Measurements from ENCODE around the gene GET3. TPM values are rescaled to one million over a fixed set of nuclear protein-coding genes. Genes with fewer than 3 reads are reported as not detected.
A peak's percentile ranks its signal among the peaks of the same experiment; 100 is the strongest.

GET3 gene
- total and polyA plus RNA-seq, 2 of the 13 experiments (the other 11 are each of a cell fraction or from before 2014, with no cell fraction given): 57.7 to 59.4 TPM

GRCh38 chr19:12783849-12784393 lies 46.6 kb downstream of the GET3 start (continued):
- TF ChIP-seq ZNF878 (CRISPR knock-in tag; IDR thresholded peaks at IDR 0.05) (no peak), RFXANK (CRISPR knock-in tag; IDR thresholded peaks at IDR 0.05) (no peak), GLI4 (CRISPR knock-in tag; IDR thresholded peaks at IDR 0.05; ENCODE audit: borderline replicate concordance) (no peak), KIAA2018 (CRISPR knock-in tag; IDR thresholded peaks at IDR 0.05; ENCODE audit: borderline replicate concordance) (no peak), HMGXB4 (CRISPR knock-in tag; IDR thresholded peaks at IDR 0.05; ENCODE audit: borderline replicate concordance in 1 of 2, low read depth in 1 of 2) (no peak), ZFP91 (CRISPR knock-in tag; IDR thresholded peaks at IDR 0.05; ENCODE audit: borderline replicate concordance) (no peak), KAT8 (CRISPR knock-in tag; IDR thresholded peaks at IDR 0.05) (no peak), ZSCAN22 (CRISPR knock-in tag; IDR thresholded peaks at IDR 0.05) (no peak), GATA4 (IDR thresholded peaks at IDR 0.05; ENCODE audit: borderline replicate concordance, low read depth) (no peak), ZFAT (CRISPR knock-in tag; conservative IDR thresholded peaks at IDR 0.05) (no peak), PHF20 (CRISPR knock-in tag; IDR thresholded peaks at IDR 0.05) (no peak), ZBTB43 (CRISPR knock-in tag; conservative IDR thresholded peaks at IDR 0.05) (no peak), RNF2 (conservative IDR thresholded peaks at IDR 0.05; ENCODE audit: low read depth) (no peak), BORCS8-MEF2B (CRISPR knock-in tag; IDR thresholded peaks at IDR 0.05) (0 out of 2 replicates have a peak, but pooled peaks have one; percentile 42)

Measured in HepG2 (cell line).